Stimulated activated CD8-positive, alpha-beta memory T cell treated with anti-CD3 and anti-CD28 coated beads, Interleukin-2, amount 100 ng/mL, for 48 hours (primary cell): Measurements from ENCODE around the gene STAC2.
A peak's percentile ranks its signal among the peaks of the same experiment; 100 is the strongest.
"Not testable (repeated sequence)": the region's sequence is repeated elsewhere in the genome, so short reads cannot be mapped to it uniquely, and the experiment has no call there.

ENCODE experiments used
- DNase-seq, 2 donors: peaks; one replicate each; pipeline ENCODE4 v3.0.0-alpha.2; 2020; ENCODE audit warnings: low read depth in 2 of 2

The STAC2 gene

GRCh38 chr17:39225308-39225958, at the start of gene STAC2:
Gene STAC2, minus strand, starts transcription at chr17:39225945. Its CDS starts 443 bp downstream, at chr17:39225502.
- no peak for DNase-seq

- DNase-seq, result no peak
Observed at GRCh38 chr17:39271546-39271945, 45.8 kb upstream of the STAC2 start.

GRCh38 chr17:39270923-39271322, 45.2 kb upstream of the STAC2 start:
- DNase-seq, result no peak

- DNase-seq, result no peak
Observed at GRCh38 chr17:39264119-39264518, 38.4 kb upstream of the STAC2 start.

- no peak for DNase-seq
Observed at GRCh38 chr17:39261286-39261685, 35.5 kb upstream of the STAC2 start.

- DNase-seq, result no peak
Observed at GRCh38 chr17:39252788-39253460, 27.2 kb upstream of the STAC2 start.

- no peak for DNase-seq
Observed at GRCh38 chr17:39251997-39252396, 26.3 kb upstream of the STAC2 start.

GRCh38 chr17:39250076-39250475, 24.3 kb upstream of the STAC2 start:
- not testable (repeated sequence) for DNase-seq

- no peak for DNase-seq
Observed at GRCh38 chr17:39246274-39246673, 20.5 kb upstream of the STAC2 start.

- peak; percentile 70 to 86 for DNase-seq
Observed at GRCh38 chr17:39244600-39245570, 19.1 kb upstream of the STAC2 start.

GRCh38 chr17:39244016-39244599, 18.4 kb upstream of the STAC2 start:
- DNase-seq, result no peak

GRCh38 chr17:39243155-39243554, 17.4 kb upstream of the STAC2 start:
- DNase-seq, result no peak

GRCh38 chr17:39240631-39241030, 14.9 kb upstream of the STAC2 start:
- DNase-seq, result no peak

GRCh38 chr17:39239640-39240314, 14.0 kb upstream of the STAC2 start:
- peak; percentile 49 to 64 for DNase-seq

- DNase-seq, result peak; percentile 40 to 58
Observed at GRCh38 chr17:39238311-39238972, 12.7 kb upstream of the STAC2 start.

GRCh38 chr17:39237586-39237985, 11.8 kb upstream of the STAC2 start:
- no peak for DNase-seq

- no peak for DNase-seq
Observed at GRCh38 chr17:39236981-39237441, 11.3 kb upstream of the STAC2 start.

- DNase-seq, result no peak
Observed at GRCh38 chr17:39236450-39236927, 10.7 kb upstream of the STAC2 start.

- peak in 1 of 2 donors; percentile 41 for DNase-seq
Observed at GRCh38 chr17:39235555-39236449, 10.1 kb upstream of the STAC2 start.
